Adipocyte (in vitro differentiated cells): ENCODE data around the gene RBFOX2.
"Not testable (repeated sequence)": the region's sequence is repeated elsewhere in the genome, so short reads cannot be mapped to it uniquely, and the experiment has no call there.

Experiments
- DNase-seq: peaks from one replicate; pipeline ENCODE4 v3.0.0-alpha.2; 2015; ENCODE audit warnings: low read depth
- H3K27me3 ChIP-seq: replicated peaks from 2 replicates; pipeline ENCODE4 v1.7.0; 2013; ENCODE audit warnings: mild to moderate bottlenecking, low read length, moderate library complexity; ENCODE audit not compliant: control insufficient read depth, insufficient read depth
- H3K36me3 ChIP-seq: 2 replicates; pipeline ENCODE4 v1.7.0; 2013; ENCODE audit warnings: low read length, mild to moderate bottlenecking, moderate library complexity; ENCODE audit not compliant: control insufficient read depth, insufficient read depth, severe bottlenecking
- H3K4me1 ChIP-seq: 2 replicates; pipeline ENCODE4 v1.7.0; 2013; ENCODE audit warnings: mild to moderate bottlenecking, low read length, moderate library complexity; ENCODE audit not compliant: control insufficient read depth, insufficient read depth
- H3K4me3 ChIP-seq: 2 replicates; pipeline ENCODE4 v1.7.0; 2013; ENCODE audit warnings: mild to moderate bottlenecking, low read length, moderate library complexity
- H3K9ac ChIP-seq: 2 replicates; pipeline ENCODE4 v1.7.0; 2013; ENCODE audit warnings: mild to moderate bottlenecking, low read length, moderate library complexity
- H3K9me3 ChIP-seq: 2 replicates; pipeline ENCODE4 v1.7.0; 2013; ENCODE audit warnings: mild to moderate bottlenecking, low read length, moderate library complexity; ENCODE audit not compliant: control insufficient read depth

Gene RBFOX2

DNA sequence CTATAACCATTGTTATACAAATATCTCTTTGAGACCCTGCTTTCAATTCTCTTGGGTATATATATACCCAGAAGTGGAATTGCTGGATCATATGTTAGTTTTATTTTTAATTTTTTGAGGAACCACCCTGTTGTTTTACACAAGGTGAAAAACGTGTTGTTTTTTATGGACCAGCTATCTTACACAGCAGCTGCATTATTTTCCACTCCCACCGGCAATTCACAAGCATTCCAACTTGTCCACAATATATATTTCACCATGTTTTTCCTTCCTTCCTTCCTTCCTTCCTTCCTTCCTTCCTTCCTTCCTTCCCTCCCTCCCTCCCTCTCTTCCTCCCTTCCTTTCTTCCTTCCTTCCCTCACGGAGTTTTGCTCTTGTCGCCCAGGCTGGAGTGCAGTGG, 317.3 kb downstream of the RBFOX2 start:
- Histone ChIP-seq H3K4me1 (no peaks in the 10 kb centered on the region), H3K9ac (no peak overlapping the region), H3K9me3 (peaks cover 8% of the 10 kb centered on the region), H3K36me3 (no peaks in the 10 kb centered on the region), H3K4me3 (no peak overlapping the region), H3K27me3 (peaks cover 7% of the 10 kb centered on the region)
- no peak for DNase-seq

DNA sequence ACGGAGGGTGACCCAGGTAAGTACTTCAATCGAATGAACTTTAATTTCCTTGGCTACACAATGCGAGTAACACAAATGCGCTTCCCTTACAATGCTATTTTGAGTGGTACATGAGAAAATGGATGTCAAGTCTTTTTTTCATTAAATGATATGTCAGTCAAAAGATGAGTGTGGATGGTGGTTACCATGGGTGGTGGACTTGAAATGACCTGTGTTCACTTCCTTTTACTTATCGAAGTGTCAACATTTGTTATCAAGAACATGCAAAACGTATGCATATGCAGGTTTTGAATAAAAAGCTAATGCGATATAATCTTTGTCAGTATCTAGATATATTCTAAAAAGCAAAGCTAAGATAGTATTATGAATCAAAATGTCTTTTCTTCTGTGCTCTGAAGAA, 319.7 kb downstream of the RBFOX2 start:
- no peaks in the 10 kb centered on the region for H3K27me3 ChIP-seq
- H3K4me1 ChIP-seq: peaks cover 3% of the 10 kb centered on the region
- H3K9me3 ChIP-seq: peaks cover 8% of the 10 kb centered on the region
- no peak overlapping the region for H3K4me3 ChIP-seq
- DNase-seq: no peak
- no peak overlapping the region for H3K9ac ChIP-seq
- no peaks in the 10 kb centered on the region for H3K36me3 ChIP-seq

DNA sequence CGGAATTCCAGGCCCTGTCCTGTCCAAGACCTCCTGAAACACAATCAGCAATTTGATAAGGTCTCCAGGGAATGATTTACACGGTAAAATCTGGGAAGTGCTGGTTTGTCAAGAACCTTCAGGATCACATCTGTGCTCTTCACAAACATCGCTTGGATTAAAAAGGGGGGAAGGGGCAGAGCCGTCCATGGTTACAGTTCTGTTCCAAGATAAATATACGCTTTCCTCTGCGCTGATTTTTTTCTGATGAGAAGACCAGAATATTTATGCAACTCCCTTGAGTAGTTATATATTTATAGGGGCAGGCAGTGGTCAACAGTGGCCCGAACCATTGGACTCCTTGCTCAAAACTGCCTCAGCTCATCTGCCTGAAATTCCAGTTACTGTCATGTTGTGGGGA, 320.2 kb downstream of the RBFOX2 start:
- H3K9ac ChIP-seq: no peak overlapping the region
- no peaks in the 10 kb centered on the region for H3K27me3 ChIP-seq
- DNase-seq: no peak
- no peak overlapping the region for H3K4me3 ChIP-seq
- no peaks in the 10 kb centered on the region for H3K36me3 ChIP-seq
- H3K4me1 ChIP-seq: peaks cover 3% of the 10 kb centered on the region
- H3K9me3 ChIP-seq: peaks cover 8% of the 10 kb centered on the region

DNA sequence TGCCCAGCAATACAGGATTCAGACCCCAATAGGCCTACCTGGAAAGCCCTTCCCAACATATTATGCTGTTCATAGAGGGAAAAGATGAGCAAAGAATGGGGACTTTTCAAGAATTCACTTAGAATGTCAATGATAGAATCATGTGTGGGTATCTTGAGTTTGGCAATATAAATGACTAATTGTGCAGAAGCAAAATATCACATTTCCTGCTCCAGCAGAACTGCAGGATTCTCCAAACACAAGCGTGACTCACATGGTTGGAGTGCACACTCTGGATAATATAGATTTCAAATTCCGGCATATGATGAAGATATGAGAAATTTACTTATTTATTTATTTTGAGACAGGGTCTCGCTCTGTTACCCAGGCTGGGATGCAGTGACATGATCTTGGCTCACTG, 323.5 kb downstream of the RBFOX2 start:
- H3K4me1 ChIP-seq: peaks cover 3% of the 10 kb centered on the region
- no peaks in the 10 kb centered on the region for H3K36me3 ChIP-seq
- no peak overlapping the region for H3K4me3 ChIP-seq
- no peaks in the 10 kb centered on the region for H3K27me3 ChIP-seq
- no peak overlapping the region for H3K9ac ChIP-seq
- no peaks in the 10 kb centered on the region for H3K9me3 ChIP-seq
- peak; percentile 85 for DNase-seq

DNA sequence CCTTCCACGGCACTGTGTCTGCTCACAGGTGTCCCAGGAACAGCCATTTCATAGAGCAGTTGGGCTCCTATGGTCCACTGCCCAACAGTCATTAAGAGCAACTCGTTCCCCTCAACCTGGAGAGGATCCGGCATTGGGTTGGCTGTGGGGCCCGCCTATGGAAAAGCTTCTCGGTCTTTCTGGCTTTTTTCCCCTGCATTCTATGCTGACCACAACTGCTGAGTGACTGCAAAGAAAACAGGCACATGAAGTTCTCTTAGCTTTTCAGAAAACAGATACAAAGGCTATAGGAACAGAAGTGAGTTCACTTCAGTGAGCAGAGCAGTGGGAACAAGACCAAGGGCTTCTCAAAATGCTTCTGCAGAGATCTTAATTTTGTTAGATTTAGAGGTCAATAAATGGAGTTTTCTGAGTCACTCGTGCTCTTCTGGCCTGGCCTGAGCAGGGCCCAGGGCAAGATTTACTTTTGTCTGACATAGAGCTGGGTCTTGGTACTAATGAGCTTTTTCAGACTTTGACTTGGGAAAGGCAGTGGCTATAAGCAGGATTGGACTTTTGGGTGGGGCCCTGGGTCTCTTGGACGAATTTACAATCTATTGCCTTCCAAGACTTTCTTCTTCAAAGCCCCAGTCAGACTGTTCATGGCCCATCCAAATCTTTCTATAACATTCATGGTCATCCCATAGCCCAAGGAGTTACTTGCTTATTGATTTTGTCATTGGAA, 324.6 kb downstream of the RBFOX2 start:
- Histone ChIP-seq H3K27me3 (no peaks in the 10 kb centered on the region), H3K36me3 (no peaks in the 10 kb centered on the region), H3K9ac (no peak overlapping the region), H3K9me3 (no peaks in the 10 kb centered on the region), H3K4me1 (peaks cover 3% of the 10 kb centered on the region), H3K4me3 (no peak overlapping the region)
- DNase-seq: peak; percentile 30

DNA sequence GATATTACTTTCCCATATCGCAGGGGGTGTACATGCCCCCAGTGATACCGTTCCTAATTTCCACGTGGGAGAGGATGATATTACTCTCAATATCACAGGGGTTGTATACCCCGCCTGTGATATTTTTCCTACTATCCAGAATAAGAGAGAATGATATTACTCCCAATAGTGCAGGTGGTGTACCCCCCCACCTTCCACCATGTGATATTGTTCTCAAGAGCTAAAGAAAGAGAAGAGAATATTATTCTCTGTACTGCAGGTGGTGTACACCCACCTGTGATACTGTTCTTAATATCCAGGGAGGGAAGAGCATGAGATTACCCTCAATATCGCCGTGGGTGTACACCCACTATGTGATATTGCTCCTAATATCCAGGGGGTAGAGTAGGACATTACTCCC, 328.8 kb downstream of the RBFOX2 start:
- not testable (repeated sequence) for H3K4me1 ChIP-seq, H3K36me3 ChIP-seq, H3K27me3 ChIP-seq, H3K4me3 ChIP-seq, H3K9ac ChIP-seq, H3K9me3 ChIP-seq, DNase-seq

DNA sequence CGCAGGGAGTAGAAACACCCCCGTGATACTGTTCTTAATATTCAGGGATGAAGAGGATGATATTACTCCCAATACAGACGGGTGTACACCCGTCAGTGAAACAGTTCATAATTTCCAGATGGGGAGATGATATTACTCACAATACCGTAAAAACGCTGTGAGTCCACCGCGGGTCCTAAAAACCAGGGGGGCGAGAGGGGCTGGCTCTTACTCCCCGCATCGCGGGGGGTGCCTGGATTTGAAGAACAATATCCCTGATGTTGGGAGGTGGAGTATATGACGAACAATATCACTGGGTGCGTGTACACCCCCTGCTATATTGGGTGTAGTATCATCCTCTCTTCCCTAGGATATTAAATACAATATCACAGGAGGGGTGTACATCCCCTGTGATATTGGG, 331.5 kb downstream of the RBFOX2 start:
- Histone ChIP-seq H3K4me1 (no peaks in the 10 kb centered on the region), H3K36me3 (no peaks in the 10 kb centered on the region), H3K9ac (no peak overlapping the region), H3K27me3 (no peaks in the 10 kb centered on the region), H3K4me3 (no peak overlapping the region), H3K9me3 (no peaks in the 10 kb centered on the region)
- no peak for DNase-seq

DNA sequence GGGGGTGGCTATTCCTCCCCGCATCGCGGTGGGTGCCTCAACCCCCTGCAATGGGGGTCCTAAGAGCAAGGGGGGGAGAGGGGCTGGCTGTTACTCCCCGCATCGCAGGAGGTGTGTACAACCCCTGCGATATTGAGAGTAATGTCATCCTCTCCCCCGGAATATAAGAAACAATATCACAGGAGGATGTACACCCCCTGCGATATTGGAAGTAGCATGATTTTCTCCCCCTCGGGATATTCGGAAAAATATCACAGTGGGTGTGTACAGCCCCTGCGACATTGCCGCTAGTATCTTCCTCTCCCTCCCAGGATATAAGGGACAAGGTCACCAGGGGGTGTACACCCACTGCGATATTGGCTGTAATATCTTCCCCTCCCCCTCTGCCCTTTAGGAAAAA, 333.4 kb downstream of the RBFOX2 start:
- H3K4me3 ChIP-seq: no peak overlapping the region
- H3K9ac ChIP-seq: no peak overlapping the region
- H3K27me3 ChIP-seq: no peaks in the 10 kb centered on the region
- no peaks in the 10 kb centered on the region for H3K4me1 ChIP-seq
- no peak for DNase-seq
- H3K36me3 ChIP-seq: no peaks in the 10 kb centered on the region
- no peaks in the 10 kb centered on the region for H3K9me3 ChIP-seq

DNA sequence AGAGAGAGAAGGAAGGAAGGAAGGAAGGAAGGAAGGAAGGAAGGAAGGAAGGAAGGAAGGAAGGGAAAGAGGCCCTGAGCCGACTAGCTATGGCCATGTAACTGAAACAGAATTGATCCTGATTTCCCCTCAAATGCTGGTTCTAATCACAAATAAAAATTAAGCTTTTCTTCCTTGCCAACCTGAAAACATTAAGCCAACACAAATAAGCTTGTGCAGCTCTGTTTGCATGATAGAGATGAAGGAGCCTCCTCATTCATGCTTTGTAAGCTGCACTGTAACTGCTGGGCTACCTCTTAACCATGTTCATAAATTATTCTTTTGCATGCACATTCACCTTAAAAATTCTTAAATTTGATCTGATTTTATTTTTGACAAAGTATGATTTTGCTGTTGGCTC, 338.6 kb downstream of the RBFOX2 start:
- Histone ChIP-seq H3K4me3 (no peak overlapping the region), H3K27me3 (no peaks in the 10 kb centered on the region), H3K9ac (no peak overlapping the region), H3K4me1 (no peaks in the 10 kb centered on the region), H3K9me3 (no peaks in the 10 kb centered on the region), H3K36me3 (no peaks in the 10 kb centered on the region)
- DNase-seq: no peak

DNA sequence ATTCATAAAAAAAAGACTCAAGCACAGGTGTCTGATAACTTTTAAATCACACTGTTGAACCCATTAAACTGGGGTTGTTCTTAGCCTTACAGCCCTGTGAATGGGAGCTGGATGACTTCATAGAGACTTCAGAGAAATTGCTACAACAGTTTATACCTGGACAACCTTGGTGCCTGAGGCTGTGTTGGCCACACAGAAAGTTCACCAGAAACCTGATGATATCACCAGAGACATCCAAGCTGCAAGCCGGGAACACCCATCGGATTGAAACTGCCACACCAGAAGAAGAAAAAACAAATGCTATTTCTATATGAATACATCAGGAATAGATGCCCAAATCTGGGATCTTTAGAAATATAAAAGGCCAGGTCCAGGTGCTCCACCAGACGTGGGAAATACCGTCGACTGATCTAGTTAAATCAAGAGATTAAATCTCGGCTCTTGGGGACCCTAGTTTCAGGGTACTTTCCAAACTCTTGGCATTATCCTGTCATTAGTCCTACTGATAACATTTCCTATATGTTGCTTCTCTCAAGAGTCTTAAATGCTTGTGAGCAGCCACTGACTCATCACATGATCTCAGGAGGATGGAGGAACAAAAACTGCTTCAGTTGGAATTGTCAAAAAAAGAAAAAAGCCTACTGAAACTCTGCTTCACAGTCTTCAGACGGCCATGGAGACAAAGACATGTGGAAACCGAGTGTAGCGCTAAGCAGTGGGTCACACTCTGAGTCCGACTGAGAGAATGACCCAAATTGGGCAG, 339.5 kb downstream of the RBFOX2 start:
- H3K9ac ChIP-seq: no peak overlapping the region
- no peaks in the 10 kb centered on the region for H3K27me3 ChIP-seq
- H3K4me1 ChIP-seq: peaks cover 3% of the 10 kb centered on the region
- DNase-seq: no peak
- no peaks in the 10 kb centered on the region for H3K9me3 ChIP-seq
- no peaks in the 10 kb centered on the region for H3K36me3 ChIP-seq
- H3K4me3 ChIP-seq: no peak overlapping the region
